NCI-H2029 treated with DMSO at 0.1 percent for 48 hours (cell line): ENCODE data around the gene NPIPA1.
A peak's percentile ranks its signal among the peaks of the same experiment; 100 is the strongest.
"Not testable (repeated sequence)": the region's sequence is repeated elsewhere in the genome, so short reads cannot be mapped to it uniquely, and the experiment has no call there.

ENCODE experiments used
- DNase-seq: peaks from one replicate; lab custom pipeline; 2025; lab: John Stamatoyannopoulos, UW

Gene NPIPA1

GRCh38 chr16:14930246-14930645 lies 7.0 kb upstream of the NPIPA1 start:
- not testable (repeated sequence) for DNase-seq

- not testable (repeated sequence) for DNase-seq
Observed at GRCh38 chr16:14930971-14931370, 6.3 kb upstream of the NPIPA1 start.

- not testable (repeated sequence) for DNase-seq
Observed at GRCh38 chr16:14932581-14933375, 4.5 kb upstream of the NPIPA1 start.

- not testable (repeated sequence) for DNase-seq
Observed at GRCh38 chr16:14937994-14938393, 751 bp downstream of the NPIPA1 start.

GRCh38 chr16:14942686-14943085 lies 5.4 kb downstream of the NPIPA1 start:
- not testable (repeated sequence) for DNase-seq

- no peak for DNase-seq
Observed at GRCh38 chr16:14955546-14956231, 18.4 kb downstream of the NPIPA1 start.

- DNase-seq = no peak
Observed at GRCh38 chr16:14957576-14958322, 20.5 kb downstream of the NPIPA1 start.

GRCh38 chr16:14958323-14958600 lies 21.0 kb downstream of the NPIPA1 start:
- DNase-seq = no peak

GRCh38 chr16:14958970-14959369 lies 21.7 kb downstream of the NPIPA1 start:
- DNase-seq = no peak

GRCh38 chr16:14961405-14962186 lies 24.4 kb downstream of the NPIPA1 start:
- DNase-seq = no peak

GRCh38 chr16:14963281-14964173 lies 26.3 kb downstream of the NPIPA1 start:
- DNase-seq = no peak

- DNase-seq = no peak
Observed at GRCh38 chr16:14965328-14965727, 28.1 kb downstream of the NPIPA1 start.

GRCh38 chr16:14969795-14970194 lies 32.6 kb downstream of the NPIPA1 start:
- DNase-seq = not testable (repeated sequence)

GRCh38 chr16:14971621-14972228 lies 34.5 kb downstream of the NPIPA1 start:
- not testable (repeated sequence) for DNase-seq

- DNase-seq = not testable (repeated sequence)
Observed at GRCh38 chr16:14973785-14974322, 36.6 kb downstream of the NPIPA1 start.

- not testable (repeated sequence) for DNase-seq
Observed at GRCh38 chr16:14974331-14974655, 37.0 kb downstream of the NPIPA1 start.

GRCh38 chr16:14974656-14975417 lies 37.6 kb downstream of the NPIPA1 start, which contains the start of gene PDXDC1:
PDXDC1 (plus strand) TSS chr16:14975026; CDS start chr16:14975200, 174 bp downstream.
- peak; percentile 86 for DNase-seq

GRCh38 chr16:14975418-14976194 lies 38.4 kb downstream of the NPIPA1 start:
- not testable (repeated sequence) for DNase-seq
